Endodermal cell (in vitro differentiated cells): Measurements from ENCODE around the gene ARVCF. TPM values are rescaled to one million over a fixed set of nuclear protein-coding genes. Genes with fewer than 3 reads are reported as not detected.
A peak's percentile ranks its signal among the peaks of the same experiment; 100 is the strongest.

Source experiments
- DNase-seq: peaks from one replicate; pipeline ENCODE4 v3.0.0-alpha.2; 2017
- H3K27ac ChIP-seq: 2 replicates; pipeline ENCODE4 v1.5.1; 2013; ENCODE audit warnings: mild to moderate bottlenecking, low read depth, low read length, moderate library complexity
- H3K27me3 ChIP-seq: 2 replicates; pipeline ENCODE4 v1.6.1; 2013; ENCODE audit warnings: mild to moderate bottlenecking, low read length, moderate library complexity; ENCODE audit not compliant: insufficient read depth, control insufficient read depth, poor library complexity, severe bottlenecking
- H3K36me3 ChIP-seq: 2 replicates; pipeline ENCODE4 v1.7.0; 2013; ENCODE audit warnings: mild to moderate bottlenecking, low read length, moderate library complexity; ENCODE audit not compliant: control insufficient read depth, insufficient read depth
- H3K4me1 ChIP-seq: one replicate; pipeline ENCODE4 v1.7.0; 2013; ENCODE audit warnings: low read length; ENCODE audit not compliant: control insufficient read depth, insufficient read depth
- H3K4me3 ChIP-seq: 2 replicates; pipeline ENCODE4 v1.5.1; 2013; ENCODE audit warnings: mild to moderate bottlenecking, low read length, moderate library complexity
- H3K9ac ChIP-seq: 2 replicates; pipeline ENCODE4 v1.6.1; 2013; ENCODE audit warnings: mild to moderate bottlenecking, low read length, moderate library complexity; ENCODE audit not compliant: poor library complexity, severe bottlenecking; ENCODE audit errors: extremely low read depth
- H3K9me3 ChIP-seq: 2 replicates; pipeline ENCODE4 v1.6.1; 2013; ENCODE audit warnings: mild to moderate bottlenecking, low read length, moderate library complexity; ENCODE audit not compliant: control insufficient read depth
- H3K27ac Mint-ChIP-seq: 2 replicates; pipeline ENCODE4 v1.8.0; 2020; ENCODE audit warnings: mixed read lengths
- H3K27me3 Mint-ChIP-seq: 2 replicates; pipeline ENCODE4 v1.8.0; 2021; ENCODE audit warnings: mild to moderate bottlenecking, mixed read lengths; ENCODE audit not compliant: insufficient read depth
- H3K36me3 Mint-ChIP-seq: 2 replicates; pipeline ENCODE4 v1.8.0; 2020; ENCODE audit warnings: low read depth, mixed read lengths
- H3K4me1 Mint-ChIP-seq: 2 replicates; pipeline ENCODE4 v1.8.0; 2020; ENCODE audit warnings: mixed read lengths
- H3K4me3 Mint-ChIP-seq: 2 replicates; pipeline ENCODE4 v1.8.0; 2020; ENCODE audit warnings: mild to moderate bottlenecking, moderate library complexity, mixed read lengths
- H3K9me3 Mint-ChIP-seq: 2 replicates; pipeline ENCODE4 v1.8.0; 2020; ENCODE audit warnings: mild to moderate bottlenecking, mixed read lengths
- WGBS, 2 experiments: methylation state at CpG; one replicate each; pipeline versions ENCODE4 v1.1.5 to v1.1.7; 2013; ENCODE audit warnings: missing lambda C conversion rate in 2 of 2, mixed read lengths in 1 of 2; ENCODE audit not compliant: insufficient coverage in 1 of 2, insufficient read length in 1 of 2; 5-methylcytosine and 5-hydroxymethylcytosine counted together
- total RNA-seq, 2 donors: library from RNA; stranded (reverse); fragmentation: NEBNext Ultra II Directional in 1 of 2; extraction: Animal tissue kit (Norgen Biotek cat#: 25700) in 1 of 2; gene quantifications; 2 replicates in 1 of 2; 3 replicates in 1 of 2; pipeline ENCODE4 v1.2.1, GENCODE V29; 2021
- TF ChIP-seq, protein P1 (sequence below): fragments of 200-600 bp; sonication (generic); conservative IDR thresholded peaks from 2 replicates; pipeline ENCODE4 v1.5.0; 2021; ENCODE audit warnings: antibody characterized with exemption, mild to moderate bottlenecking

ARVCF gene
- total RNA-seq, 2 donors from 2014 or later = 48.3 to 61.3 TPM

DNA sequence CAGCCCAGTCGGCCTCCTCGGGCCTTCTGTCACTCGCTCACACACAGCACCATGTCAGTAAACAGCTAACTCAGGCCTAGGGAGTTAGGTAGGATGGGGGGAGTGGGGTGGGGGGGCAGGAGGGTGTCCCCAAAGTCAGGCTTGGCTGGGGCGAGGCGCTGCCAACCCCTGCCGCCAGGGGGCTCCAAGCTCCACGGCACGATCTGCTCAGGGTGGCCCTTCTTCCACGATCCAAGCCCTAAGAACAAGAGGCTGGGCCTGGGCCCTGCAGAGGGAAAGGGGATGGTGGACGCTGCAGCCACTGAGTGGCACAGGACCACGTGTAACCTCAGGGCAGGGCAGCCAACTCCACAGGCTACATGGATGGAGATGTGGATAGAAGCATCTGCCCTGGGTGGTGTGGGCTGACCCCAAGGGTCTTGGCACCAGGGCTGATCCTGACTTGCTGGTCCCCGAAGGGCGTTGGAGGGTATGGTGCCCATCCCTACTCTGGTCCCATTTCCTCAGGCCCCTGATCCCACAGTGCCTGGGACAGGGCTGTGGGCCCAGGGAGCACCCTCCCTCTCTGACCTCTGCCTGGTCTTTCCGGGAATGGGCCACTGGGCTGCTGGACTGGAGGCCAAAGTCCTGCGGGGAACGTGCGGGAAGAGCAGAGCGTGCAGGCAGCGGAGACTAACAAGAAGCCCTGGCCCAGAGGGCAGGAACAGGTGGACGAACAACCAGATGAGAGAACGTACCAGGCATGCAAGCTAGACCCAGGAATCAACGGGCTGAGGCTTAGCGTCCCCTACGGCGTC is 45.9 kb downstream of the ARVCF start:
- TF ChIP-seq, protein P1, sequence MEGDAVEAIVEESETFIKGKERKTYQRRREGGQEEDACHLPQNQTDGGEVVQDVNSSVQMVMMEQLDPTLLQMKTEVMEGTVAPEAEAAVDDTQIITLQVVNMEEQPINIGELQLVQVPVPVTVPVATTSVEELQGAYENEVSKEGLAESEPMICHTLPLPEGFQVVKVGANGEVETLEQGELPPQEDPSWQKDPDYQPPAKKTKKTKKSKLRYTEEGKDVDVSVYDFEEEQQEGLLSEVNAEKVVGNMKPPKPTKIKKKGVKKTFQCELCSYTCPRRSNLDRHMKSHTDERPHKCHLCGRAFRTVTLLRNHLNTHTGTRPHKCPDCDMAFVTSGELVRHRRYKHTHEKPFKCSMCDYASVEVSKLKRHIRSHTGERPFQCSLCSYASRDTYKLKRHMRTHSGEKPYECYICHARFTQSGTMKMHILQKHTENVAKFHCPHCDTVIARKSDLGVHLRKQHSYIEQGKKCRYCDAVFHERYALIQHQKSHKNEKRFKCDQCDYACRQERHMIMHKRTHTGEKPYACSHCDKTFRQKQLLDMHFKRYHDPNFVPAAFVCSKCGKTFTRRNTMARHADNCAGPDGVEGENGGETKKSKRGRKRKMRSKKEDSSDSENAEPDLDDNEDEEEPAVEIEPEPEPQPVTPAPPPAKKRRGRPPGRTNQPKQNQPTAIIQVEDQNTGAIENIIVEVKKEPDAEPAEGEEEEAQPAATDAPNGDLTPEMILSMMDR = peak; percentile 97
- Histone ChIP-seq H3K4me3 (no peak overlapping the region), H3K9me3 (no peaks in the 10 kb centered on the region), H3K4me1 (peaks cover 9% of the 10 kb centered on the region), H3K27ac (no peak overlapping the region), H3K36me3 (peaks cover 23% of the 10 kb centered on the region), H3K27me3 (no peaks in the 10 kb centered on the region), H3K9ac (no peak overlapping the region)
- Mint-ChIP-seq H3K9me3 (no peaks in the 10 kb centered on the region), H3K27ac (no peak overlapping the region), H3K27me3 (no peaks in the 10 kb centered on the region), H3K36me3 (peaks cover 23% of the 10 kb centered on the region), H3K4me1 (peaks cover 11% of the 10 kb centered on the region), H3K4me3 (no peak overlapping the region)
- peak; percentile 91 for DNase-seq
- WGBS, 2 experiments = 69 to 72% methylated on average over 15 to 24 of the region's 25 CpGs

DNA sequence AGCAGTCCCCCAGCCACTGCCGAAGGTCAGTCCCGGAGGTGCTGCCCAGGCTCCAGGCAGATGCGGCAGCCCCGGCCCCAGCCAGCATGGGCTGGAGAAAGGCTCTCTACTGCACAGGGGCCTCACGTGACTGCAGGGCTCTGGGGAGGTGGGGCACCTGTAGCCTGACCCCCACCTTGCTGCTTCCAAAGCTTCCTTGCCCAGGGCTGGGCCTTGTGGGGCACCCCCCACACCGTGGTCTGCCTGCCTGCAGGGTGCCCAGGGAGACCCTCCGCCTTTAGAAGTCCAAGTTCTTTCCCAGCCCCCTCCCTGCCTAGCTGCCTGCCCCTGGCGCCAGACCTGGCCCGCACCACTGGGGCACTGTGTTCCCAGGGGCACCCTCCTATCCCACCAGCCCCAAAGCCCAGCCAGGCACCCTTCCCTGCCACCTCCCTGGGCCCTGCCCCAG is 46.6 kb downstream of the ARVCF start:
- no peak overlapping the region for H3K4me3 Mint-ChIP-seq
- 87 to 100% methylated on average over 6 to 9 of the region's 9 CpGs for WGBS, 2 experiments

DNA sequence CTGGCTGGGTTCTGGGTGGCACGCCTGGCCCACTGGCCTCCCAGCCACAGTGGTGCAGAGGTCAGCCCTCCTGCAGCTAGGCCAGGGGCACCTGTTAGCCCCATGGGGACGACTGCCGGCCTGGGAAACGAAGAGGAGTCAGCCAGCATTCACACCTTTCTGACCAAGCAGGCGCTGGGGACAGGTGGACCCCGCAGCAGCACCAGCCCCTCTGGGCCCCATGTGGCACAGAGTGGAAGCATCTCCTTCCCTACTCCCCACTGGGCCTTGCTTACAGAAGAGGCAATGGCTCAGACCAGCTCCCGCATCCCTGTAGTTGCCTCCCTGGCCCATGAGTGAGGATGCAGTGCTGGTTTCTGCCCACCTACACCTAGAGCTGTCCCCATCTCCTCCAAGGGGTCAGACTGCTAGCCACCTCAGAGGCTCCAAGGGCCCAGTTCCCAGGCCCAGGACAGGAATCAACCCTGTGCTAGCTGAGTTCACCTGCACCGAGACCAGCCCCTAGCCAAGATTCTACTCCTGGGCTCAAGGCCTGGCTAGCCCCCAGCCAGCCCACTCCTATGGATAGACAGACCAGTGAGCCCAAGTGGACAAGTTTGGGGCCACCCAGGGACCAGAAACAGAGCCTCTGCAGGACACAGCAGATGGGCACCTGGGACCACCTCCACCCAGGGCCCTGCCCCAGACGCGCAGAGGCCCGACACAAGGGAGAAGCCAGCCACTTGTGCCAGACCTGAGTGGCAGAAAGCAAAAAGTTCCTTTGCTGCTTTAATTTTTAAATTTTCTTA is 47.3 kb downstream of the ARVCF start:
- Histone ChIP-seq H3K27ac (no peak overlapping the region), H3K36me3 (peaks cover 23% of the 10 kb centered on the region), H3K9me3 (no peaks in the 10 kb centered on the region), H3K4me1 (no peaks in the 10 kb centered on the region), H3K4me3 (no peak overlapping the region), H3K27me3 (no peaks in the 10 kb centered on the region), H3K9ac (no peak overlapping the region)
- H3K36me3 Mint-ChIP-seq = peaks cover 15% of the 10 kb centered on the region
- TF ChIP-seq, protein P1 = no peak
- H3K4me3 Mint-ChIP-seq = no peak overlapping the region
- no peaks in the 10 kb centered on the region for H3K9me3 Mint-ChIP-seq
- H3K27me3 Mint-ChIP-seq = no peaks in the 10 kb centered on the region
- H3K4me1 Mint-ChIP-seq = no peaks in the 10 kb centered on the region
- no peak for DNase-seq
- no peak overlapping the region for H3K27ac Mint-ChIP-seq
- WGBS, 2 experiments = 89 to 94% methylated on average over 8 to 11 of the region's 11 CpGs

More for the DNA sequence above, 46.6 kb downstream of the ARVCF start:
- no peak for DNase-seq
- Histone ChIP-seq H3K4me3 (no peak overlapping the region), H3K9ac (no peak overlapping the region), H3K36me3 (peaks cover 23% of the 10 kb centered on the region), H3K27me3 (no peaks in the 10 kb centered on the region), H3K27ac (no peak overlapping the region), H3K4me1 (peaks cover 2% of the 10 kb centered on the region), H3K9me3 (no peaks in the 10 kb centered on the region)
- H3K36me3 Mint-ChIP-seq = peaks cover 18% of the 10 kb centered on the region
- H3K27me3 Mint-ChIP-seq = no peaks in the 10 kb centered on the region
- TF ChIP-seq, protein P1 = no peak
- H3K4me1 Mint-ChIP-seq = peaks cover 4% of the 10 kb centered on the region
- no peak overlapping the region for H3K27ac Mint-ChIP-seq
- H3K9me3 Mint-ChIP-seq = no peaks in the 10 kb centered on the region
